H9 (cell line): Measurements from ENCODE around the gene KAZN. TPM values are rescaled to one million over a fixed set of nuclear protein-coding genes. Genes with fewer than 3 reads are reported as not detected.

Source experiments
- DNase-seq: peaks from one replicate; pipeline ENCODE4 v3.0.0-alpha.2; 2017
- H2AFZ ChIP-seq: one replicate; pipeline ENCODE4 v1.6.1; 2013; ENCODE audit warnings: mild to moderate bottlenecking, low read length, control low read depth, moderate library complexity
- H2AK5ac ChIP-seq: 2 replicates; pipeline ENCODE4 v1.6.1; 2013; ENCODE audit warnings: low read length, control low read depth, mixed read lengths; ENCODE audit not compliant: insufficient read length
- H2BK120ac ChIP-seq: one replicate; pipeline ENCODE4 v1.6.1; 2013; ENCODE audit warnings: low read depth, mild to moderate bottlenecking, low read length, control low read depth, inconsistent platforms; ENCODE audit not compliant: poor library complexity, severe bottlenecking
- H2BK12ac ChIP-seq: 2 replicates; pipeline ENCODE4 v1.6.1; 2013; ENCODE audit warnings: low read length, control low read depth, mixed read lengths, low read depth; ENCODE audit not compliant: insufficient read length
- H2BK15ac ChIP-seq: 2 replicates; pipeline ENCODE4 v1.6.1; 2013; ENCODE audit warnings: low read depth, low read length, control low read depth
- H2BK20ac ChIP-seq: one replicate; pipeline ENCODE4 v1.6.1; 2013; ENCODE audit warnings: low read depth, mild to moderate bottlenecking, low read length, control low read depth, inconsistent platforms; ENCODE audit not compliant: poor library complexity, severe bottlenecking
- H2BK5ac ChIP-seq: 2 replicates; pipeline ENCODE4 v1.6.1; 2013; ENCODE audit warnings: low read length, control low read depth, mixed read lengths; ENCODE audit not compliant: insufficient read length
- H3K14ac ChIP-seq: 2 replicates; pipeline ENCODE4 v1.6.1; 2013; ENCODE audit warnings: low read length, control low read depth; ENCODE audit not compliant: insufficient read depth
- H3K18ac ChIP-seq: 2 replicates; pipeline ENCODE4 v1.6.1; 2013; ENCODE audit warnings: low read depth, mild to moderate bottlenecking, mixed read lengths, low read length, control low read depth; ENCODE audit not compliant: insufficient read length
- H3K23ac ChIP-seq: 2 replicates; pipeline ENCODE4 v1.6.1; 2013; ENCODE audit warnings: low read length, control low read depth, mixed read lengths, low read depth; ENCODE audit not compliant: insufficient read length
- H3K23me2 ChIP-seq: 2 replicates; pipeline ENCODE4 v1.6.1; 2013; ENCODE audit warnings: low read depth, mild to moderate bottlenecking, mixed read lengths, low read length, control low read depth; ENCODE audit not compliant: insufficient read length, poor library complexity, severe bottlenecking
- H3K27ac ChIP-seq: 2 replicates; pipeline ENCODE4 v1.5.1; 2013; ENCODE audit warnings: low read length, control low read depth, mixed read lengths, low read depth; ENCODE audit not compliant: insufficient read length
- H3K27me3 ChIP-seq: 2 replicates; pipeline ENCODE4 v1.6.1; 2013; ENCODE audit warnings: low read length, control low read depth, inconsistent platforms; ENCODE audit not compliant: insufficient read depth
- H3K4ac ChIP-seq: 2 replicates; pipeline ENCODE4 v1.6.1; 2013; ENCODE audit warnings: low read depth, mild to moderate bottlenecking, control low read depth, inconsistent platforms, low read length, moderate library complexity
- H3K4me1 ChIP-seq: 2 replicates; pipeline ENCODE4 v1.6.1; 2013; ENCODE audit warnings: low read length, control low read depth, inconsistent platforms; ENCODE audit not compliant: insufficient read depth
- H3K4me2 ChIP-seq: 2 replicates; pipeline ENCODE4 v1.6.1; 2013; ENCODE audit warnings: low read length, control low read depth, mixed read lengths; ENCODE audit not compliant: insufficient read length, insufficient read depth
- H3K56ac ChIP-seq: 2 replicates; pipeline ENCODE4 v1.6.1; 2013; ENCODE audit warnings: low read depth, mild to moderate bottlenecking, mixed read lengths, low read length, control low read depth; ENCODE audit not compliant: insufficient read length
- H3K79me1 ChIP-seq: 2 replicates; pipeline ENCODE4 v1.6.1; 2013; ENCODE audit warnings: low read depth, mild to moderate bottlenecking, moderate library complexity, low read length, control low read depth, inconsistent platforms; ENCODE audit not compliant: insufficient read depth, poor library complexity, severe bottlenecking
- H3K79me2 ChIP-seq: 2 replicates; pipeline ENCODE4 v1.6.1; 2013; ENCODE audit warnings: low read length, control low read depth, inconsistent platforms; ENCODE audit not compliant: insufficient read depth
- H3K9ac ChIP-seq: 2 replicates; pipeline ENCODE4 v1.6.1; 2013; ENCODE audit warnings: low read length, control low read depth, mixed read lengths; ENCODE audit not compliant: insufficient read length; ENCODE audit errors: extremely low read depth
- H3K9me3 ChIP-seq: one replicate; pipeline ENCODE4 v1.6.1; 2013; ENCODE audit warnings: low read depth, low read length, inconsistent platforms; ENCODE audit not compliant: control insufficient read depth
- H3T11ph ChIP-seq: one replicate; pipeline ENCODE4 v1.6.1; 2013; ENCODE audit warnings: mild to moderate bottlenecking, low read length, control low read depth, inconsistent platforms
- H4K20me1 ChIP-seq: one replicate; pipeline ENCODE4 v1.6.1; 2013; ENCODE audit not compliant: control insufficient read depth, insufficient read length, insufficient read depth
- H4K5ac ChIP-seq: 2 replicates; pipeline ENCODE4 v1.6.1; 2013; ENCODE audit warnings: low read depth, mild to moderate bottlenecking, mixed read lengths, low read length, control low read depth; ENCODE audit not compliant: insufficient read length
- H4K8ac ChIP-seq: replicated peaks from 2 replicates; pipeline ENCODE4 v1.6.1; 2013; ENCODE audit warnings: low read length, control low read depth, mixed read lengths, low read depth; ENCODE audit not compliant: insufficient read length
- H4K91ac ChIP-seq: 2 replicates; pipeline ENCODE4 v1.6.1; 2013; ENCODE audit warnings: low read depth, mild to moderate bottlenecking, moderate library complexity, mixed read lengths, low read length, control low read depth; ENCODE audit not compliant: insufficient read length
- H3K27ac Mint-ChIP-seq, 3 experiments: 2 replicates in 2 of 3; 3 replicates in 1 of 3; pipeline ENCODE4 v1.8.0; 2020 to 2021; ENCODE audit warnings: mixed read lengths in 3 of 3, mild to moderate bottlenecking in 1 of 3, moderate library complexity in 1 of 3
- H3K27me3 Mint-ChIP-seq: 2 replicates; pipeline ENCODE4 v1.8.0; 2021; ENCODE audit warnings: low read depth, mild to moderate bottlenecking, moderate library complexity, mixed read lengths
- H3K36me3 Mint-ChIP-seq, 3 experiments: 2 replicates in 2 of 3; 3 replicates in 1 of 3; pipeline ENCODE4 v1.8.0; 2020 to 2021; ENCODE audit warnings: low read depth in 3 of 3, mixed read lengths in 3 of 3; ENCODE audit not compliant: insufficient read depth in 1 of 3
- H3K4me1 Mint-ChIP-seq, 2 experiments: 2 replicates each; pipeline ENCODE4 v1.8.0; 2020; ENCODE audit warnings: mixed read lengths in 2 of 2
- H3K4me3 Mint-ChIP-seq, 2 experiments: 2 replicates in 1 of 2; 3 replicates in 1 of 2; pipeline ENCODE4 v1.8.0; 2020 to 2021; ENCODE audit warnings: mild to moderate bottlenecking in 2 of 2, mixed read lengths in 2 of 2, moderate library complexity in 1 of 2
- H3K9me3 Mint-ChIP-seq, 2 experiments: 2 replicates in 1 of 2; 3 replicates in 1 of 2; pipeline ENCODE4 v1.8.0; 2020; ENCODE audit warnings: mild to moderate bottlenecking in 2 of 2, mixed read lengths in 2 of 2, moderate library complexity in 1 of 2
- WGBS: extraction: QIAGEN DNeasy Blood & Tissue Kit; methylation state at CpG from one replicate; pipeline ENCODE4 v1.1.7; 2013; ENCODE audit warnings: missing lambda C conversion rate, low lambda C conversion rate, mixed read lengths; ENCODE audit not compliant: insufficient read length; ENCODE audit errors: extremely low coverage; 5-methylcytosine and 5-hydroxymethylcytosine counted together
- total RNA-seq: library from RNA; stranded (reverse); gene quantifications from 2 replicates; pipeline ENCODE4 v1.2.1, GENCODE V29; 2021
- TF ChIP-seq, protein P1 (sequence below): fragments of 200-600 bp; sonication (generic); conservative IDR thresholded peaks from 3 replicates; pipeline ENCODE4 v1.8.0; 2021; ENCODE audit warnings: antibody characterized with exemption, mild to moderate bottlenecking

The KAZN gene
- total RNA-seq, 1 experiment from 2014 or later, result 7.6 TPM

DNA sequence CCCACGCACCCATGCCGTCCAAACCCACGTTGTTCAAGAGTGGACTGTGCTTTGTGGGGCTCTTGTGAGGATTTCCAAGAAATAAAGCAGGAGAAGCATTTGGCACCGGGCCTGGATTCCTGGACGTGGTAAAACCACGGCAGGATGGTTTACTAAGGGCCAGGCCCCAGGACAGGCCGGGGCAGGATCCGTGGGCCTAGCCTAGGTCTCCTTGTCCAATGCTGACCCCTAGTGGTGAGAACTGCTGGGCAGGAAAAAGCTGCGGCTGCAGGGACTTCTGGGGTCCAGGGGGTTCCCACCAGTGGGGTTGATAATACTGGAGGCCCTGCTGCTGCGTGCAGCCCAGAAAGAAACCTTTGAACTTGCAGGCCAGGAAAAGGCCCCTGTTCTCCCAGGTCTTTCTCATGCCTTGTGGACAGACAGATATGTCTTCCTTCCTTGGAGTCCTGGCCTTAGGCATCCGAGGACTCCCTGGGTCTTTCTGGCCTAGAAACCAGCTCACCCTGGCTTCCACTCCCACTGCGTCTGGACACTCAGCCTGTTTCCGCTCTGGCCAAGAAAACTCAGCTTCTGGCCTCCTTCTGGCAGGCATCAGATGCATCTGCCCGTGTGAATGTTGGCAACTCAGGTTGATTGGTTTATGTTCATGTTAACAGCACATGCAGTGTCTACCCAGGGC lies 448.1 kb downstream of the KAZN start:
- Histone ChIP-seq H3K27ac (no peak overlapping the region), H3K9ac (no peak overlapping the region), H3K23ac (no peak overlapping the region), H2BK20ac (no peak overlapping the region), H3K14ac (no peak overlapping the region), H3K18ac (no peak overlapping the region), H4K5ac (no peak overlapping the region), H3K4me1 (no peaks in the 10 kb centered on the region), H3K27me3 (no peaks in the 10 kb centered on the region), H3K79me1 (no peaks in the 10 kb centered on the region), H2AK5ac (no peak overlapping the region), H2AFZ (no peak overlapping the region), H2BK12ac (no peak overlapping the region), H4K20me1 (no peaks in the 10 kb centered on the region), H3K4me2 (no peak overlapping the region), H3K9me3 (no peaks in the 10 kb centered on the region), H4K8ac (no peak overlapping the region), H2BK15ac (no peak overlapping the region), H3T11ph (no peak overlapping the region), H3K23me2 (no peaks in the 10 kb centered on the region), H2BK120ac (no peak overlapping the region), H4K91ac (no peak overlapping the region), H3K56ac (no peak overlapping the region), H3K79me2 (no peaks in the 10 kb centered on the region), H3K4ac (no peak overlapping the region), H2BK5ac (no peak overlapping the region)
- TF ChIP-seq, protein P1, sequence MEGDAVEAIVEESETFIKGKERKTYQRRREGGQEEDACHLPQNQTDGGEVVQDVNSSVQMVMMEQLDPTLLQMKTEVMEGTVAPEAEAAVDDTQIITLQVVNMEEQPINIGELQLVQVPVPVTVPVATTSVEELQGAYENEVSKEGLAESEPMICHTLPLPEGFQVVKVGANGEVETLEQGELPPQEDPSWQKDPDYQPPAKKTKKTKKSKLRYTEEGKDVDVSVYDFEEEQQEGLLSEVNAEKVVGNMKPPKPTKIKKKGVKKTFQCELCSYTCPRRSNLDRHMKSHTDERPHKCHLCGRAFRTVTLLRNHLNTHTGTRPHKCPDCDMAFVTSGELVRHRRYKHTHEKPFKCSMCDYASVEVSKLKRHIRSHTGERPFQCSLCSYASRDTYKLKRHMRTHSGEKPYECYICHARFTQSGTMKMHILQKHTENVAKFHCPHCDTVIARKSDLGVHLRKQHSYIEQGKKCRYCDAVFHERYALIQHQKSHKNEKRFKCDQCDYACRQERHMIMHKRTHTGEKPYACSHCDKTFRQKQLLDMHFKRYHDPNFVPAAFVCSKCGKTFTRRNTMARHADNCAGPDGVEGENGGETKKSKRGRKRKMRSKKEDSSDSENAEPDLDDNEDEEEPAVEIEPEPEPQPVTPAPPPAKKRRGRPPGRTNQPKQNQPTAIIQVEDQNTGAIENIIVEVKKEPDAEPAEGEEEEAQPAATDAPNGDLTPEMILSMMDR, result peak; percentile 95
- Mint-ChIP-seq H3K4me3 (no peak overlapping the region), H3K4me1 (peaks cover 0 to 3% of the 10 kb centered on the region in 2 experiments; a peak in 1 of 4 replicates), H3K36me3 (peaks cover 0 to 1% (median 0%) of the 10 kb centered on the region in 3 experiments; a peak in 1 of 7 replicates), H3K27ac (peak overlapping the region in 1 of 3 experiments; percentile 64; a peak in 2 of 7 replicates), H3K27me3 (no peaks in the 10 kb centered on the region), H3K9me3 (no peaks in the 10 kb centered on the region)
- WGBS, result no CpG with 5 or more reads among the region's 14 CpGs
- DNase-seq, result peak; percentile 81
